ENCODE measurements around the gene NKD1. TPM values are rescaled to one million over a fixed set of nuclear protein-coding genes. Genes with fewer than 3 reads are reported as not detected.

NKD1 gene
- total RNA-seq, 1 donor from 2014 or later, result 1.9 TPM

DNA sequence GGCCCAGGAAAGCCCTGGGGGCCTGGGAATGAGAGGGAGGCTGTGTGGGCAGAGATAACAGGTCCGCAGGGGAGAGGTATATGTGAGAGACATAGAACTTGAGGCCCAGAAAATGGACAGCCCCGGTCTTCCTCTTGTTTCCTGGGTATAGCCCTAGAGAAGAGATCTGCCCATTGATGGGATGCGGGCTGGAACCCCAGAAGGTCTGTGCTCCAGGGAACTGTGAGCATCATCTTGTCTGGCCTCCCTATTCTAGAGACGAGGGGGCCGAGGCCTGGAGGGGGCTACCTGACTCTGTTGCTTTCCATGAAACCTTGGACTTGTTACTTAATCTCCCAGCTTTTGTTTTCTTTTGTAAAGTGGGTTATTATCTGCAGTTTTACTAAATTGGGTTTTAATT, 53.9 kb downstream of the NKD1 start:
- no peak for ATAC-seq

DNA sequence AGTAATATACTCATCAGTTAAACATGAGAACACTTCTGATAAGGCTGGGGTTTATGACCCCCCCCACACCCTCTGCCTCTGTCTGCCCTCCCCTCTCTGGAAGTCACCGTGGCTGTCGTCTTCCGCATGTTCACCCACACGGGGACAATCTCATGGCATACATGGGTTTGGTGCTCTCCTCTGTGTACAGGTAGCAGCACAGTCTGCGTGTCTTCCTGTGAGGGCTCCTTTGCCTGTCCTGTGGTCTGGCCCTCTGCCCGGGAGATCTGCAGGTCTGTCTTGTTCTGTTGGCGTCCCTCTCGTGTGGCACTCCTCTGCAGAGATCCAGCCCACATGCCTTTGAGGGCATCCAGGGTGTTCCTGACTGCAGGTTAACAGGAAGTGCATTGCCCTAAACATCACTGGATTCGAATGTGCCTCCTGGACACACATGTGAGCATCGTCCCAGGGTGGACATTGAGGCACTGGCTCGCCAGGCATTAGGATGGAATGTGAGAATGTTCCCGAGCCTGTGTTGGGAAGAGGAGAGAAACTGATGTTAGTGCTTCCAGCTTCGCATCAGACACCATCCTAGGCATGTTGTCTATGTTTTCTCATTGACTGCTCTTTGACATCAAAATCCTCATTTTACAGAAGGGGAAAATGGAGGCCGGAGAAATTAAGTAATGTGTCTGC, 54.5 kb downstream of the NKD1 start:
- peak; percentile 87 for ATAC-seq

GRCh38 chr16:50603206-50604064, 55.2 kb downstream of the NKD1 start:
- no peak for ATAC-seq

GRCh38 chr16:50604065-50604418, 55.8 kb downstream of the NKD1 start:
- no peak for ATAC-seq

DNA sequence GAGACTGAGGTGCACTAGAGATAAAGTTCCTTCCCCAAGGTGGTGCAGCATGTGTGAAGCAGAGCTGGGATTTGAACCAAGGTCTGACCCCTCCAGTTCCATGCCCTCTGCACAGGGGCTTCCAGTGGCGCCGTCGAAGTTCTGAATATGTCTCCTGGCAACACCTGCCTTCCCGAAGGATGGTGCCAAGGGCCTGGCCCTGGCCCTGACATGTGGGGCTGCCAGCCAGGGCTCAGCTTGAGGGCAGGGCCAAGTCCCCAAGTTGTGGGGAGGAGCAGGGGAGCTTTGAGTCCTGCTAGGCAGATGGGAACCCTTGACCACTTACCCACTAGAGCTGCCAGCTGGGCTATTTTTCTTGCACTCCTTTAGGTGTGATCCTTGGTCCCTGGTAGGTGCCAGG, 56.4 kb downstream of the NKD1 start:
- ATAC-seq, result no peak

GRCh38 chr16:50605733-50606430, 57.7 kb downstream of the NKD1 start:
- no peak for ATAC-seq

DNA sequence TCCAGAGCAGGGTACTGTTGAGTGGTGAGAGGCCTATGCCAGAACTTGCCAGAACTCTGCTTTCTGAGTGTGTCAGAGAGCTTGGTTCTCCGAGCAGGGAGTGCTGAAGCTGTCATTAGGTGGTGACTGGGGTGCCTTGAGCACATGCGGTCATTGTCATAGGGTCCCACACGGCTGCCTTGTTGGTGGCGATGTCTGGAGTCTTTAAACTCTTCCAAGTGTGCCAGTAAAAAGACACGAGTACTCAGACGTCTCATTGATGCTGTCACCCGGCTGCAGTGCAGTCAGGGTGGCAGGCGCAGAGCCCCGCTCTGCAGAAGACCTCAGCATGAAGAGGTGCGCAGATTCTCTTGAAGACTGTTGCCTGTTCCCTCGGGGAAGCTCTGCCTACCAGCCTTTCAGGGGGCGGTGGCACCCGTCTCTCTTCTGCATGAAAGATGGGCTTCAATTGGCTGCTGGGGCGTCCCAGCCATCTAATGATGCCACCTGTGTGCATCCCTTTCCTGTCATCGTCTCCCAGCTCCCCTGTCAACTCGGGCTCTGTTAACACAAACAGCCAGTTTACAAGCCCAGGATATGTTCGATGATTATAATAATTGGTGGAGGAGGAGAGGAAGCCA, 58.3 kb downstream of the NKD1 start:
- ATAC-seq, result no peak

GRCh38 chr16:50607051-50607431, 58.8 kb downstream of the NKD1 start:
- ATAC-seq, result no peak

- ATAC-seq, result no peak
These were observed 59.3 kb downstream of the NKD1 start for GRCh38 chr16:50607447-50607846.

DNA sequence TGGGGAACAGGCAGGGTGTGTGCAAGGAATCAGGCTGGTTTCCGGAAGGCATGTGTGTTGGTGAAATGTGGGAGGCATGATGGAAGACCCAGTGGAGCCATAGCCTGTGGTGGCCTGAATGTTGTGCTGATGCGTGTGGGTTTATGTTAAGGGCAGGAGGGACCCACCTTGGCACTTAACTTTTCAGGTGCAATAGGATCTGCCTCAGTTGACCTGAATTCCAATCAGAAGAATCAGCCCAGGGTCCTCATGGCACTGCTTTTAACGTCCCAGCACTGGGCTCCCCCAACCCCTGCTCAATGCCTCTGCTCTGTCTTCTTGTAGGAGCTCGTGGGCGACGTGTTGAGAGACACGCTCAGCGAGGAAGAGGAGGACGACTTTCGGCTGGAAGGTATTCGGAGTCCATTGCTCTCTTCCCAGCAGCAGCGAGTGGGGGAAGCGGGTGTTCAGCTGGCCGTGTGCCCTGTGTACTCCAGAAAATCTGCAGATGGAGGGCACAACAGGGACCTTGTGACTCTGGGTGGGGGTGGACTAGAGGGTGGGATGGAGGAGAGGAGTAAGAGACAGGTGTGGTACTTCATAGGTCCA, 59.9 kb downstream of the NKD1 start:
- ATAC-seq, result no peak

DNA sequence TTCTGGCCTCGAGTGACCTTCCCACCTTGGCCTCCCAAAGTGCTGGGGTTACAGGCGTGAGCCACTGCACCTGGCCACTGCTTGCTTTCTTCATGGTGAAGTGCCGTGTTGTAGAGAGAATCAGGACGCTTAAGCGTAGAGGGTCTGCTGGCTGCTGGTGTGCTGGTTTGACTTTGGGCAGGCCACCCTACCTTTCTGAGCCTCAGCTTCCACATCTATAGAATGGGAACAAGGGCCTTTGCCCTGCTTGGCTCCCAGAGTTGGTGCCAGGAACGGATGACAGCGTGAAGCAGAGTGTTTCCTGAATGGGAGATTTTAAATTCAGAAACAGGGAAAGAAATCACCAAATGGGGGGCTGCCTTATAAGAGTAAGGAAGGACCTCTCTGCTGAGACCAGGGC, 60.9 kb downstream of the NKD1 start:
- ATAC-seq, result no peak

DNA sequence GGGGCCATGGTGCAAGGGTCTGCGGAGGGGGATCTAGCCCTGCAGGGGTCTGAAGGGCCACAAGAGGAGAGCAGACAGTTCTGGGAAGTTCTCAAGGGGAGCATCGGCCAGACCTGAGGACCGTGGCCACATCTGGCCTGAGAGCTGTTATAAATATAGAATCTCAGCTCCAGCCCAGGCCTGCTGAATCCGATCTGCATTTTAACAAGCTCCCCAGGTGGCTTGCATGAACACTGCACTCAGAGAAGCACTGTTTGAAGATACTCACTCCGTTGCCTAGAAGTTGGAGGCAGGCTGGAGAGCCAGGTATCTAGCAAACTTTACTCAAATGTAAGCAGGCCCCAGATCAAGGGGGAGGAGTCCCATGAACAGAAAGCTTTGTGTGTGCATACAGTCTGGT, 61.3 kb downstream of the NKD1 start:
- no peak for ATAC-seq

DNA sequence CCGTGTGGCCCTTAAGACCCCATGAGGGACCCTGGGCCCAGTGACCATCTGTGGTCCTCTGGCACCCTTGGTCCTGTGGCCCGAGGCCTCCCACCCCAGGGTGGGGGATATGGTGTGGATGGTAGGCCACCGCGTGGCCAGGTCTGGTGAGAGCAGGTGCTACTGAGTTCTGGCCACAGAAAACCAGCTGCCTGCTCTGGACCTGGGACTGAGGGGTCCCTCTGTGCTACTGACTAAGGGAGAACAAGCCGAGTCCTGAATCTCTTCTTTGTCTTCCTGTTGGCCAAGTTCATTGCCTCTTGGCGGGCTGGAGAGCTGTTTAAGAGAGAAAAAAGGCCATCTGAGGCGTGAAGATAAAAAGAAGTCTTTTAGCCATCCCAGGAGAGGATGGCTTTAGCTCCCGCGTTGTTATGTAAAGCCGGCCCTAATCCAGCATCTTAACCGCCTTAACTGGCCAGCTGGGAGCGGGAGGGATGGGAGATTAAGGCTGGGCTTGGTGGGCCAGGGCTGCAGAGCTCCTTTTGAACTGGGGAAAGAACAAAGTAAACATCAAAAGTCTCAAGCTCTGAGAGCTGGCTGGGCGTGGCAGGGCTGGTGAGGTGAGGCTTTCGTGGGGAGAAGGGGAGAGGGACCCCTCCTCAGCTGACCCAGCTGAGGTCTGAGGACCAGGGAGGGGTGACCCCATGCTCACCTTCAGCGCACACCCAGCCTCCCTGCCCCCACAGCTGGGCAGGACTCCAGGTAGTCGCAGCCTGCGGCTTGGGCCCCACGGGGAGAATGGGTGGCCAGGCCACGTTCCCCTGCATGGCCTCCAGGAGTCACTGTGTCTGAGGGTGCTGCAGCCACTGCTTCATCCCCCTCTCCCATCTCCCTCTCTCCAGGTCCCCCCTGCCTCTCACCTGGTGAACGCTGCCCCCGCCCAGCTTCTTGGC, 62.4 kb downstream of the NKD1 start:
- ATAC-seq, result no peak

DNA sequence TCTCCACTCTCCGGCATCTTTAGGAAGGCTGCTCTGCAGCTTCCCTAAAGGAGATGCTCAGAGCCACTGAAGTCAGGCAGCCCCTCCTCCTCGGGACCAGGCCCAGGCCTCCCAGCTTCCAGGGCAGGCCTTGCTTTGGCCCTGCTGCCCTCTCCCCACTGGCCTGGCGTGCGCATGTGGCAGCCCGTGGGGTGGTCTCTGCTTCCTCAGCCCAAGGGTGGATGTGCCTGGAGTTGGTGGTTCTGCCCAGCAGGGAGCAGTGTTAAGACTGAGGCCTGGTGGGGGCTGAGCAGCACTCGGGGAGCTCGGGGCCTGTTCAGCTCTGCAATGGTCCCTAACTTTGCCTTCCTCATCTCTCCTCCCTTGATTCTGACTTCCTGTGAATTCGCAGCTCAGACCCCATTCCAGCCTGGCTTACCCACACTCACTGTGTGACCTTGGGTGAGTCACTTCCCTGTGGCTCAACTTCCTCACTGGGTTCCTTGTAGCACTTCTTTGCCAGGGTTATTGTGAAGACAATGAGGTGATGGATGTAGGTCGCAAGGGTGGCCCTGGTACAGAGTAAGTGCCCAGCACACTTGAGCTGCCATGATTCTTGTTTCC, 63.2 kb downstream of the NKD1 start:
- ATAC-seq, result peak; percentile 24

GRCh38 chr16:50611995-50612848, 64.0 kb downstream of the NKD1 start:
- ATAC-seq, result no peak

DNA sequence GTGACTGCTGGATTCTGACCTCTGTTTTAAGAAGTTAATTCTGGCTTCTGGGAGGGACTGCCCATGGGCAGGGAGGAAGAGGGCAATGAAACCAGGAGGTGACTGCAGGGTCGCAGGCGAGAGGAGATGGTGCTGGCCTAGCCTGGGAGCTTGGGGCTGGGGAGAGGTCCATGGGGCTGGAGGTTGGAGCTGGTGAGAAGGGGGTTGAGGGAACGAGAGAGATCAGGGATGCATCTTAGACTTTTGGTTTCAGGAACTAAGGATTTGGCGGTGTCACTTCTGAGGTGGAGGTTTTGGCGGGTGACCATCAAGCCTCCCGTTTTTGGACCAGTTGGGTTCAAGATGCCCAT, 64.6 kb downstream of the NKD1 start:
- ATAC-seq, result no peak

- no peak for ATAC-seq
These were observed 65.2 kb downstream of the NKD1 start for GRCh38 chr16:50613281-50613963.

DNA sequence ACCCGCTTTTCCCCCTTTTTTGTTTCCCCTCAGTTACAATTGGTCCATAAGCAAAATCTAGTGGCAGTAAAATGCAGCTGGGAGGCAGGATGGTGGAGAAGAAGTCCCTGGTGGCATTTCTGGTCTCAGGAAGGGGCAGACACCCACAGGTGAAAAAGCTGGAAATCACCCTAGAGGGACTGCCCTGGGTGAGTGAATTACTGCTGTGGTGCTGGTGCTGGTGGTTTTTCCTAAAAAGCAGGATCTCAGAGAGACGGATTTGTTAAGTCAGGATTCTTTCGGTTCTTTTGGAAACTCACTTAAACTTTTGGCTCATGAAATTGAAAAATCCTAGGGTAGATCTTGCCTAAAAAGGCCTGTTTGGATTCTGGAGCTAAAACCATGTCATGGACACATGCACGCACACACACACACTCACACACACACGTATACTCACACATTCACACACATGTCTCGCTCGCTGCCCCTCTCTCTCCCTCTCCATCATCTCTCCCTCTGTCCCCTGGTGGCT, 65.8 kb downstream of the NKD1 start:
- no peak for ATAC-seq

GRCh38 chr16:50614955-50615724, 66.9 kb downstream of the NKD1 start:
- ATAC-seq, result no peak
